Testis (tissue), 3 donors: Measurements from ENCODE around the gene FARP2. TPM values are rescaled to one million over a fixed set of nuclear protein-coding genes. Genes with fewer than 3 reads are reported as not detected.
"Not testable (repeated sequence)": the region's sequence is repeated elsewhere in the genome, so short reads cannot be mapped to it uniquely, and the experiment has no call there.

Experiments
- DNase-seq: peaks from one replicate; pipeline ENCODE4 v3.0.0-alpha.2; 2019
- H3K27ac ChIP-seq, 2 donors: fragments of 200-600 bp; sonication (generic); one replicate each; pipeline ENCODE4 v1.5.1; 2019
- H3K27me3 ChIP-seq: fragments of 200-600 bp; sonication (generic); one replicate; pipeline ENCODE4 v1.5.1; 2019
- H3K36me3 ChIP-seq: fragments of 200-600 bp; sonication (generic); one replicate; pipeline ENCODE4 v1.5.1; 2017; ENCODE audit warnings: low read depth; ENCODE audit errors: missing control alignments
- H3K4me1 ChIP-seq: fragments of 200-600 bp; sonication (generic); one replicate; pipeline ENCODE4 v1.5.1; 2019
- H3K4me3 ChIP-seq, 2 donors: fragments of 200-600 bp; sonication (generic); one replicate each; pipeline ENCODE4 v1.5.1; 2017 to 2019
- H3K9me3 ChIP-seq: fragments of 200-600 bp; sonication (generic); one replicate; pipeline ENCODE4 v1.5.1; 2017
- CTCF ChIP-seq, 3 experiments: fragments of 450-650 bp in 2 of 3; fragments of 200-600 bp in 1 of 3; sonication (generic) in 1 of 3; IDR thresholded peaks; one replicate each; pipeline ENCODE4 v1.5.1; 2016 to 2019; ENCODE audit warnings: antibody characterized with exemption in 3 of 3, mild to moderate bottlenecking in 2 of 3, moderate library complexity in 1 of 3
- POLR2A ChIP-seq: fragments of 450-650 bp; IDR thresholded peaks from one replicate; pipeline ENCODE4 v1.6.1; 2017; ENCODE audit warnings: antibody characterized with exemption, mild to moderate bottlenecking, moderate library complexity
- WGBS, 2 donors: methylation state at CpG; one replicate each; pipeline ENCODE4 v1.1.5; 2018; 5-methylcytosine and 5-hydroxymethylcytosine counted together
- intact Hi-C: fragments of 100-400 bp; cut with DNase I; formaldehyde crosslinking; loops from one replicate; pipeline ENCODE4 v1.15.1; 2023; ENCODE audit warnings: low total_unique reads
- polyA plus RNA-seq: library from polyadenylated mRNA; stranded (reverse); fragments of 350-450 nt; fragmentation: Illumina TruSeq; extraction: RNeasy Lipid Tissue Mini Kit (QIAGEN cat#74804); gene quantifications from one replicate; pipeline ENCODE4 v1.2.3, GENCODE V29; 2014; ENCODE audit warnings: low read depth, low replicate concordance; ENCODE audit not compliant: insufficient read depth
- total RNA-seq, 2 donors: library from RNA; depleted of rRNA; stranded (reverse); fragments of >200 nt; gene quantifications; one replicate each; pipeline ENCODE4 v1.2.3, GENCODE V29; 2016

Gene FARP2
- total and polyA plus RNA-seq, 3 donors from 2014 or later, result 69.8 to 145 (median 78.1) TPM

- Histone ChIP-seq H3K4me3 (no peak overlapping the region), H3K9me3 (no peaks in the 10 kb centered on the region), H3K36me3 (no peaks in the 10 kb centered on the region), H3K27me3 (no peaks in the 10 kb centered on the region), H3K4me1 (peaks cover 18% of the 10 kb centered on the region), H3K27ac (no peak overlapping the region)
- intact Hi-C loops, result no loop called here
- WGBS, 2 donors, result 86 to 91% methylated on average over 2 of the region's 2 CpGs
- TF ChIP-seq CTCF (IDR thresholded peaks at IDR 0.05), result no peak
- TF ChIP-seq POLR2A, result no peak
- no peak for DNase-seq
These were observed 10.6 kb downstream of the FARP2 start for GRCh38 chr2:241366678-241367077.

GRCh38 chr2:241368643-241369042 lies 12.6 kb downstream of the FARP2 start:
- no peaks in the 10 kb centered on the region for H3K27me3 ChIP-seq
- H3K4me3 ChIP-seq, result no peak overlapping the region
- H3K36me3 ChIP-seq, result no peaks in the 10 kb centered on the region
- intact Hi-C loops, result no loop called here
- DNase-seq, result no peak
- TF ChIP-seq POLR2A (no peak), CTCF (IDR thresholded peaks at IDR 0.05) (no peak)
- H3K9me3 ChIP-seq, result no peaks in the 10 kb centered on the region
- H3K4me1 ChIP-seq, result peaks cover 9% of the 10 kb centered on the region
- no peak overlapping the region for H3K27ac ChIP-seq
- WGBS, 2 donors, result 83 to 94% methylated on average over 3 of the region's 3 CpGs

DNA sequence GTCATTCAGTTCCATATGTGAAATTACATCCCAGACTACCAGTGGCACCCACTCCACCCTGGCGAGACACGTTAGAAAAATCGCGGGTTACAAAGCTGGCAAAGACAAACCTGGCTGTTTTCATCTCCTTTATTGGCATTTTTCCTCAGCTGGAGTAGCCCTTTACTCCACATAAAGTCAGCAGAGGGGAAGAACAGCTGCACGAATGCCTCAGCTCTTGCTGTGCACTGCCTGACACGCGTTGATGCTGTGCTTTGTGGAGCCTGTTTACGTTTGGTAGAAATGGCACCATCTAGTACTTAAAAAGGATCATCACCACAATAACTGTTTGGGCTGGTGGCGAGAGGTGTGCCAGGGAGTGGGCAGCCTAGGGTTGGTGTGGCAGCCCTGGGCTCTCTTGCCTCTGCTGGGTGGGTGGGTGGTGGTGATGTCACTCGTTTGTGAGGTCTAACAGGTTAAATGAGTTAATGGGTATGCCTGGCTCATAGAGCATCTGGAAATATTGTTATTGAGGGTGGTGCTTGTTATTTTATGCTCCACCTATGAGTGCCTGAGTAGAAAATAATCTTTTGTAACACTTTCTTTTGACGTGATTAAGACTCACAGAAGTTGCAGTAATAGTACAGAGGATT lies 16.4 kb downstream of the FARP2 start:
- Histone ChIP-seq H3K4me1 (no peaks in the 10 kb centered on the region), H3K27ac (no peak overlapping the region), H3K27me3 (no peaks in the 10 kb centered on the region), H3K4me3 (no peak overlapping the region), H3K36me3 (no peaks in the 10 kb centered on the region), H3K9me3 (no peaks in the 10 kb centered on the region)
- TF ChIP-seq POLR2A, result no peak
- TF ChIP-seq CTCF (IDR thresholded peaks at IDR 0.05), result no peak
- intact Hi-C loops, result no loop called here
- WGBS, 2 donors, result 55 to 68% methylated on average over 11 of the region's 11 CpGs
- no peak for DNase-seq

- no peak overlapping the region for H3K4me3 ChIP-seq
- no peaks in the 10 kb centered on the region for H3K9me3 ChIP-seq
- no peaks in the 10 kb centered on the region for H3K36me3 ChIP-seq
- WGBS, 2 donors, result 94 to 100% methylated on average over 3 of the region's 3 CpGs
- TF ChIP-seq POLR2A (no peak), CTCF (IDR thresholded peaks at IDR 0.05) (no peak)
- intact Hi-C loops, result no loop called here
- peaks cover under 1% of the 10 kb centered on the region for H3K4me1 ChIP-seq
- no peak for DNase-seq
- no peak overlapping the region for H3K27ac ChIP-seq
- no peaks in the 10 kb centered on the region for H3K27me3 ChIP-seq
These were observed 17.4 kb downstream of the FARP2 start for GRCh38 chr2:241373446-241373845.

DNA sequence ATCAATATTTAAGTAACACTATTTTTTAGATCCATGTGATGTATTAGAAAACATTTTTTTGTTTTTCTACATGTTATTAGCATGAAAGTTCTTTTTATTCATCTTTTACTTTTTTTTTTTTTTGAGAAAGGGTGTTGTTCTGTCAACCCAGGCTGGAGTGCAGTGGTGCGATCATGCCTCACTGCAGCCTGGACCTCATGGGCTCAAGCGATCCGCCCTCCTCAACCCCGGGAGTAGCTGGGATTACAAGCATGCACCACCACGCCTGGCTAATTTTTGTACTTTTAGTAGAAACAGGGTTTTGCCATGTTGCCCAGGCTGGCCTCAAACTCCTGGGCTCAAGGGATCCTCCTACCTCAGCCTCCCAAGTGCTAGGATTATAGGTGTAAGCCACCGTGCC lies 17.8 kb downstream of the FARP2 start:
- WGBS, 2 donors, result 96 to 97% methylated on average over 6 of the region's 6 CpGs
- H3K4me3 ChIP-seq, intact Hi-C loops, DNase-seq, H3K9me3 ChIP-seq, H3K27ac ChIP-seq, H3K27me3 ChIP-seq, H3K4me1 ChIP-seq, H3K36me3 ChIP-seq: not testable (repeated sequence)
